Measurements from ENCODE around the gene HOXA11. TPM values are rescaled to one million over a fixed set of nuclear protein-coding genes. Genes with fewer than 3 reads are reported as not detected.
A peak's percentile ranks its signal among the peaks of the same experiment; 100 is the strongest.

Gene HOXA11
- total RNA-seq (1 to 10 TPM in 5 of 9 donors, under 1 TPM in 2, not detected in 2; 0.13 to 2.4 (median 1.2) TPM), polyA plus RNA-seq (1 to 10 TPM in 1 of 3 donors, under 1 TPM in 2; 0.20 to 3.0 (median 0.40) TPM)
- long read RNA-seq, donor 1, result 0 reads
- long read RNA-seq, donor 2, result 0 reads
- long read RNA-seq, donor 3, result 0 reads
- long read RNA-seq, donor 4, result 0 reads
- long read RNA-seq, donor 5, partial matches to known transcripts, result 0 of 2 reads
- long read RNA-seq, donor 5, other reads (novel, unspliced or antisense), result 0 of 2 reads
- long read RNA-seq, donor 6, result 0 reads
- long read RNA-seq, donor 7, result 0 reads
- long read RNA-seq, donor 8, result 0 reads
- long read RNA-seq, donor 9, result 0 reads
- long read RNA-seq, donor 10, result 0 reads

- Histone ChIP-seq H3K27me3 (peaks cover 100% of the 10 kb centered on the region), H3K4me1 (replicated peaks in 1 of 2) (peaks cover 10 to 33% of the 10 kb centered on the region in 2 donors), H3K4me3 (peak within 1 kb of the TSS in 1 of 4 donors; percentile 42), H3K36me3 (replicated peaks in 1 of 2) (no peaks in the 10 kb centered on the region), H3K27ac (no peak within 1 kb of the TSS), H3K9me3 (replicated peaks in 1 of 3) (no peaks in the 10 kb centered on the region)
- peak in 6 of 7 donors; percentile 16 to 49 (median 32) for DNase-seq
- TF ChIP-seq POLR2A (IDR thresholded peaks at IDR 0.05), result no peak
- TF ChIP-seq CTCF (IDR thresholded peaks at IDR 0.05), result no peak
- 8 to 15% (median 10%) methylated on average over 27 to 43 of the region's 43 CpGs for WGBS, 4 donors
- intact Hi-C loops (cut with DNase I), result loop anchor here in 1 of 2 donors (10.0 kb wide), 1 partner anchor 1310 kb away; no protein-coding TSS in a partner anchor
Measured at GRCh38 chr7:27185013-27185853, at the start of gene HOXA11. Gene HOXA11 (minus strand): TSS chr7:27185232. CDS start chr7:27185144, 88 bp downstream.

GRCh38 chr7:27229448-27229847 lies 44.4 kb upstream of the HOXA11 start:
- intact Hi-C loops (cut with DNase I), result no loop called here
- H3K27me3 ChIP-seq, result peaks cover 25% of the 10 kb centered on the region
- peak in 5 of 7 donors; percentile 45 to 66 (median 56) for DNase-seq
- no peak overlapping the region for H3K27ac ChIP-seq
- no peaks in the 10 kb centered on the region for H3K36me3 ChIP-seq (replicated peaks in 1 of 2)
- WGBS, 4 donors, result 50 to 64% (median 56%) methylated on average over 4 of the region's 4 CpGs
- H3K4me3 ChIP-seq, result no peak overlapping the region
- no peaks in the 10 kb centered on the region for H3K9me3 ChIP-seq (replicated peaks in 1 of 3)
- TF ChIP-seq POLR2A (IDR thresholded peaks at IDR 0.05) (no peak), CTCF (IDR thresholded peaks at IDR 0.05) (no peak)
- H3K4me1 ChIP-seq (replicated peaks in 1 of 2), result no peaks in the 10 kb centered on the region

GRCh38 chr7:27224983-27225934 lies 40.2 kb upstream of the HOXA11 start:
- no peaks in the 10 kb centered on the region for H3K9me3 ChIP-seq (replicated peaks in 1 of 3)
- TF ChIP-seq POLR2A (IDR thresholded peaks at IDR 0.05), result no peak
- no peak for TF ChIP-seq CTCF (IDR thresholded peaks at IDR 0.05)
- H3K4me3 ChIP-seq, result no peak overlapping the region
- H3K36me3 ChIP-seq (replicated peaks in 1 of 2), result no peaks in the 10 kb centered on the region
- H3K4me1 ChIP-seq (replicated peaks in 1 of 2), result no peaks in the 10 kb centered on the region
- H3K27ac ChIP-seq, result no peak overlapping the region
- whole genome bisulfite sequencing, 4 donors, result 16 to 20% (median 20%) methylated on average over 25 to 61 of the region's 61 CpGs
- peak in 1 of 7 donors; percentile 28 for DNase-seq
- intact Hi-C loops (cut with DNase I), result no loop called here
- H3K27me3 ChIP-seq, result peaks cover 63% of the 10 kb centered on the region

All from adrenal gland (tissue), 19 donors.